C4-2B (cell line): Measurements from ENCODE around the gene SARS2.

Experiments used
- H3K27ac ChIP-seq: fragments of 450-650 bp; 2 replicates; pipeline ENCODE4 v1.5.1; 2017
- ZFX ChIP-seq: fragments of 450-650 bp; IDR thresholded peaks from 2 replicates; pipeline ENCODE4 v1.6.1; 2017
- TF ChIP-seq, protein P1 (sequence below): fragments of 450-650 bp; conservative IDR thresholded peaks from 2 replicates; pipeline ENCODE4 v1.5.1; 2017; ENCODE audit warnings: mild to moderate bottlenecking

The SARS2 gene

DNA sequence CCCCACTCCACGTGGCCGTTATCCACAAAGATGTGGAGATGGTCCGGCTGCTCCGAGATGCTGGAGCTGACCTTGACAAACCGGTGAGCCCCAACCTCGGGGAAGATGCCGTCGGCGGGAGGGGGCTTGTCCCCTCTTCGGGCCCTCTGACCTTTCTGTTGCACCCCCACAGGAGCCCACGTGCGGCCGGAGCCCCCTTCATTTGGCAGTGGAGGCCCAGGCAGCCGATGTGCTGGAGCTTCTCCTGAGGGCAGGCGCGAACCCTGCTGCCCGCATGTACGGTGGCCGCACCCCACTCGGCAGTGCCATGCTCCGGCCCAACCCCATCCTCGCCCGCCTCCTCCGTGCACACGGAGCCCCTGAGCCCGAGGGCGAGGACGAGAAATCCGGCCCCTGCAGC lies 23.3 kb downstream of the SARS2 start:
- TF ChIP-seq ZFX, result no peak
- TF ChIP-seq, protein P1, sequence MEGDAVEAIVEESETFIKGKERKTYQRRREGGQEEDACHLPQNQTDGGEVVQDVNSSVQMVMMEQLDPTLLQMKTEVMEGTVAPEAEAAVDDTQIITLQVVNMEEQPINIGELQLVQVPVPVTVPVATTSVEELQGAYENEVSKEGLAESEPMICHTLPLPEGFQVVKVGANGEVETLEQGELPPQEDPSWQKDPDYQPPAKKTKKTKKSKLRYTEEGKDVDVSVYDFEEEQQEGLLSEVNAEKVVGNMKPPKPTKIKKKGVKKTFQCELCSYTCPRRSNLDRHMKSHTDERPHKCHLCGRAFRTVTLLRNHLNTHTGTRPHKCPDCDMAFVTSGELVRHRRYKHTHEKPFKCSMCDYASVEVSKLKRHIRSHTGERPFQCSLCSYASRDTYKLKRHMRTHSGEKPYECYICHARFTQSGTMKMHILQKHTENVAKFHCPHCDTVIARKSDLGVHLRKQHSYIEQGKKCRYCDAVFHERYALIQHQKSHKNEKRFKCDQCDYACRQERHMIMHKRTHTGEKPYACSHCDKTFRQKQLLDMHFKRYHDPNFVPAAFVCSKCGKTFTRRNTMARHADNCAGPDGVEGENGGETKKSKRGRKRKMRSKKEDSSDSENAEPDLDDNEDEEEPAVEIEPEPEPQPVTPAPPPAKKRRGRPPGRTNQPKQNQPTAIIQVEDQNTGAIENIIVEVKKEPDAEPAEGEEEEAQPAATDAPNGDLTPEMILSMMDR, result no peak
- H3K27ac ChIP-seq, result no peak overlapping the region

DNA sequence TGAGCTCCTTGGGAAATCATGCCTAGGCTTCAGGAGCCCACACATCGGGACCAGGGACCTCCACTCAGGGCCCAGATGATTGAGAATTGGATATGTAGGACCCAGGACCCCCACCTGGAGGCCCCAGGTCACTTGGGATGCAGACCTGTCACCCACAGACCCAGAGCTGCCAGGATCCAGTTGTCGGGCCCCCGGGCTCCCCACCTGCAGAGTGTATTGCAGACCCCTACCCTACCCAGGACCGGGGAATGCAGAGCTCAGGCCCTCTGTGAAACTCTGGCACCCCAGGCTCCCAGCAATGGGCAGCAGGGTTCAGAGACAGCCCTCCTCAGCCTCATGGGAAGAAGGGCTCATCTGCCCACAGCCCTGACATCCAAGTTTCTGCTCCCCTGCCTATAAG lies 24.9 kb downstream of the SARS2 start:
- no peak for TF ChIP-seq ZFX
- TF ChIP-seq, protein P1, result no peak
- no peak overlapping the region for H3K27ac ChIP-seq

DNA sequence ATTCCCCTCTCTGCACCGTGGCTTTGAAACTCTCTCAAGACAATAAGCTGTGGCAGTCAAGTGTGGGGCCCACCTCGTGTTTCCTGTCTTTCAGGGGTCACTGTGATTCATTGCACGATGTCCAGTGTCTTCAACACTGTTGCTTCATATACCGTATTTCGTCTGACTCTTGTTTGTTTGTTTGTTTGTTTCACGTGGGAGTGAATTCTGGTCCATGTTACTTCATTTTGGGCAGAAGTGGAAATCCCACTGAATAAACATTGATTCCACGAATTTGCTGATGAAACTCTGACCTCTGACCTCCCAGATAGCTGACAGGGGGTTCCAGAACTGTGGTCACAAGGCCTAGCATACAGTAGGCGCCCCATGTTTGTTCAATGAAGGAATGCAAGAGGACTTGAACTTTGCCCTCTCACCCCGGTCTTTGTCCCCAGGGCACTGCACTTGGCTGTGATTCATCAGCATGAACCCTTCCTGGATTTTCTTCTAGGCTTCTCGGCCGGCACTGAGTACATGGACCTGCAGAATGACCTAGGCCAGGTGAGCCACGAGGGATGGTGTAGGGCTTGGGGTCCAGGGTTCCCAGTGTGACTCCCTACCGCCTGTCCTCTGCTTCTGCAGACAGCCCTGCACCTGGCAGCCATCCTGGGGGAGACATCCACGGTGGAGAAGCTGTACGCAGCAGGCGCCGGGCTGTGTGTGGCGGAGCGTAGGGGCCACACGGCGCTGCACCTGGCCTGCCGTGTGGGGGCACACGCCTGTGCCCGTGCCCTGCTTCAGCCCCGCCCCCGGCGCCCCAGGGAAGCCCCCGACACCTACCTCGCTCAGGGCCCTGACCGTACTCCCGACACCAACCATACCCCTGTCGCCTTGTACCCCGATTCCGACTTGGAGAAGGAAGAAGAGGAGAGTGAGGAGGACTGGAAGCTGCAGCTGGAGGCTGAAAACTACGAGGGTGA lies 25.7 kb downstream of the SARS2 start:
- TF ChIP-seq, protein P1, result no peak
- TF ChIP-seq ZFX, result no peak
- H3K27ac ChIP-seq, result no peak overlapping the region

DNA sequence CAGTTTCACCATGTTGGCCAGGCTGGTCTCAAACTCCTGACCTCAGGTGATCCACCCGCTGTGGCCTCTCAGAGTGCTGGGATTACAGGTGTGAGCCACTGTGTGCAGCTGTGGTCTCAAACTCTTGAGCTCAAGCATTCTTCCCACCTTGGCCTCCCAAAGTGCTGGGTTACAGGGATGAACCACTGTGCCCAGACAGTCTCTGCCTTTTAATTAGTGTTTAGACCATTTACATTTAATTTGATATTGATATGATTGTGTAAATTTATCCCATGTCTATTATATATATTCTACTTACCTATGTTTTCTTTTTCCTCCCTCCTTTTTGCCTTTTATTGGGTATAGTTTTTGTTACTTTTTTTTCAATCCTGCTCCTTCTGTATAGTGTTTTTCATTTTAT lies 28.9 kb downstream of the SARS2 start:
- no peak overlapping the region for H3K27ac ChIP-seq
- TF ChIP-seq, protein P1, result no peak
- no peak for TF ChIP-seq ZFX

DNA sequence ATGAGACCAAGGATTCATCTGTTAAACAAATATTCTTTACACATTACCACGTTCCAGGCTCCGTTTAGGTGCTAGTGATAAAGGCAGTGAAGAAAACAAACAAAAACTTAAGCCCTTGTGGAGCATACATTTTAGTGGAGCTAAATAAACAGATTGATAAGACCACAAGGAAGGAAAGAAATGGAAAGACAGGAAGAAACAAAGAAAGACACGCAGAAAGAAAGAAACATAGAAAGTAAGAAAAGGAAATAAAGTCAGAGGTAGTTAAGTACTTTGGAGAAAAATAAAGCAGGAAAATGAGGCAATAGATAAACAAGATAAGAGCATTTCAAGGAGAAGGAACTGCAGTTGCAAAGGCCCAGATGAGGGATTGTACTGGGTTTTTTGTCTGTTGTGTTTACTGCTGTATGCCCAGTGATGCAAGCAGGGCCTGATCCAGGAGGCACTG lies 29.8 kb downstream of the SARS2 start:
- TF ChIP-seq ZFX, result no peak
- TF ChIP-seq, protein P1, result no peak
- no peak overlapping the region for H3K27ac ChIP-seq

DNA sequence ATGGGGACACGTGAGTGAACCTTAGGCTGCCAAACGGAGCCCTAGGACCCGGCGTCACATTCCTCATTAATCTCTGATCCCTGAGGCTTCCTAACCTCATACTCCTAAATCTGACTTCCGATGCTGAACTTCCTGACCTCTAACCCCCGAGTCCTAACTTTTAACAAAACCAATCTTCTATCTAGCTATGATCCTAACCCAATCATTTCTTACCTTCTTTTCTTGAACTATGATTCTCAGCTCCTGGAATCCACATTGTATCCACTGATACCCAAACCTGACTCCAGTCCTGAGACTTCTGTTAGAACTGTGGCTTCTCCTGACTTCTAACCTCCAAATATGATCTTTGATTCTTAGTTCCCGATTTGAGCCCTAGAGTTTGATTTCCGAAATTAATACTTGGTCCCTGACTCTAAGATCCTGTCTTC lies 30.3 kb downstream of the SARS2 start:
- TF ChIP-seq ZFX, result no peak
- TF ChIP-seq, protein P1, result no peak
- H3K27ac ChIP-seq, result peak overlapping the region; percentile 61

DNA sequence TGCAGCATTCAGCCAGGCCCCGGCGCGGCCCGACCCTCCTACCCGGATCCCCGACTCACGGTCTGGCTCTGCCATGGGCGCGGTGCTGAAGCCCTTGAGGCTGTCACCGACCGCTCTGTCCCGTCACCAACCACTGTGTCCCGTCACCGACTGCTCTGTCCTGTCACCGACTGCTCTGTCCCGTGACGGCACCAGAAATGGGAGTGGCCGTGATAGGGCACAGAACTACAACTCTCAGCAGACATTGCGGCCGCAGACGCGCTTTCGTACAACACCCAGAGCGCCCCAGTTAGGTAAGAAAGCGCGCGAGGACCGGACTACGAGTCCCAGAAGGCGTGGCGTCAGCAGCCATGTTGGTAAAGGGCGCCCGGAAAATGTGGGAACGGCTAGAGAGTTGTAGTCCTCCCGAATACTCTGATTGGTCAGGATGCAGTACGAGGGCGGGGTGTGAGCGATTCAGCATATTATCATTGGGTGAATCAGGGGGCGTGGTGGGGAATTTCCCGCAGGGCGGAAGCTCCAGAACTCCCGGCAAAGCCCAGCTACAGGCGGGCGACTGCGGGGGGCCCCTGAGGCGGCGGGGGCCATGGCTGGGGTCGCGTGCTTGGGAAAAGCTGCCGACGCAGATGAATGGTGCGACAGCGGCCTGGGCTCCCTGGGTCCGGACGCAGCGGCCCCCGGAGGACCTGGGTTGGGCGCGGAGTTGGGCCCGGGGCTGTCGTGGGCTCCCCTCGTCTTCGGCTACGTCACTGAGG lies 30.9 kb downstream of the SARS2 start, which contains the start of the genes NFKBIB and SIRT2:
Gene NFKBIB (plus strand): TSS at position 523 of the 755 bp plus-strand sequence. CDS start 64 bp downstream, at position 587.
Gene SIRT2 (minus strand): TSS at position 172 of the 755 bp plus-strand sequence. CDS start 97 bp downstream, at position 75.
- TF ChIP-seq, protein P1, result no peak
- TF ChIP-seq ZFX, result peak; percentile 49; the same call in 1 of the 2 replicates
- peak within 1 kb of the TSS; percentile 61 for H3K27ac ChIP-seq
